Hepatocyte (in vitro differentiated cells): ENCODE measurements around the gene RPAP2. TPM values are rescaled to one million over a fixed set of nuclear protein-coding genes. Genes with fewer than 3 reads are reported as not detected.
A peak's percentile ranks its signal among the peaks of the same experiment; 100 is the strongest.
"Not testable (repeated sequence)": the region's sequence is repeated elsewhere in the genome, so short reads cannot be mapped to it uniquely, and the experiment has no call there.

Experiments
- DNase-seq: peaks from one replicate; pipeline ENCODE4 v3.0.0-alpha.2; 2016; ENCODE audit warnings: low spot score
- H2AFZ ChIP-seq: fragments of 200-600 bp; sonication (generic); 2 replicates; pipeline ENCODE4 v1.6.0; 2016; ENCODE audit warnings: antibody characterized with exemption, mild to moderate bottlenecking
- H3K27ac ChIP-seq: fragments of 200-600 bp; sonication (generic); 2 replicates; pipeline ENCODE4 v1.5.1; 2016; ENCODE audit warnings: mild to moderate bottlenecking
- H3K27me3 ChIP-seq: fragments of 200-600 bp; sonication (generic); 2 replicates; pipeline ENCODE4 v1.6.1; 2016
- H3K36me3 ChIP-seq: fragments of 200-600 bp; sonication (generic); replicated peaks from 2 replicates; pipeline ENCODE4 v1.5.1; 2016; ENCODE audit warnings: low read depth; ENCODE audit not compliant: insufficient read depth
- H3K4me1 ChIP-seq: fragments of 200-600 bp; sonication (generic); 2 replicates; pipeline ENCODE4 v1.5.1; 2016; ENCODE audit warnings: mild to moderate bottlenecking, moderate library complexity; ENCODE audit not compliant: insufficient read depth
- H3K4me2 ChIP-seq: fragments of 200-600 bp; sonication (generic); 2 replicates; pipeline ENCODE4 v1.6.0; 2016
- H3K4me3 ChIP-seq: fragments of 200-600 bp; sonication (generic); 2 replicates; pipeline ENCODE4 v1.5.1; 2016; ENCODE audit warnings: mild to moderate bottlenecking
- H3K79me2 ChIP-seq: fragments of 200-600 bp; sonication (generic); 2 replicates; pipeline ENCODE4 v1.6.0; 2017; ENCODE audit warnings: mild to moderate bottlenecking
- H3K9me2 ChIP-seq: fragments of 200-600 bp; sonication (generic); replicated peaks from 2 replicates; pipeline ENCODE4 v1.6.0; 2017; ENCODE audit warnings: mild to moderate bottlenecking; ENCODE audit not compliant: insufficient read depth
- H3K9me3 ChIP-seq: fragments of 200-600 bp; sonication (generic); 2 replicates; pipeline ENCODE4 v1.5.1; 2016; ENCODE audit warnings: low read depth, mild to moderate bottlenecking
- H4K20me1 ChIP-seq: fragments of 200-600 bp; sonication (generic); 2 replicates; pipeline ENCODE4 v1.6.0; 2016; ENCODE audit warnings: mild to moderate bottlenecking; ENCODE audit not compliant: insufficient read depth, poor library complexity, severe bottlenecking
- CTCF ChIP-seq: fragments of 200-600 bp; sonication (generic); IDR thresholded peaks from 2 replicates; pipeline ENCODE4 v1.5.1; 2016; ENCODE audit warnings: antibody characterized with exemption, mild to moderate bottlenecking; ENCODE audit not compliant: poor library complexity
- EZH2 ChIP-seq: fragments of 200-600 bp; sonication (generic); IDR thresholded peaks from 2 replicates; pipeline ENCODE4 v1.6.1; 2016; ENCODE audit warnings: antibody characterized with exemption, mild to moderate bottlenecking, borderline replicate concordance
- EZH2phosphoT487 ChIP-seq: fragments of 200-600 bp; sonication (generic); IDR thresholded peaks from one replicate; pipeline ENCODE4 v1.6.1; 2018; ENCODE audit warnings: antibody characterized with exemption, mild to moderate bottlenecking, low read depth, moderate library complexity; ENCODE audit not compliant: unreplicated experiment, severe bottlenecking
- WGBS: methylation state at CpG from one replicate; pipeline ENCODE4 v1.1.6; 2016; ENCODE audit warnings: low lambda C conversion rate; ENCODE audit errors: missing lambda C conversion rate; 5-methylcytosine and 5-hydroxymethylcytosine counted together
- polyA plus RNA-seq: library from polyadenylated mRNA; unstranded; fragments of >200 nt; fragmentation: Nextera tagmentation; extraction: Ambion mirVana; gene quantifications from 2 replicates; pipeline ENCODE4 v1.2.1, GENCODE V29; 2016
- total RNA-seq: library from RNA; depleted of rRNA; stranded (reverse); fragments of >200 nt; gene quantifications from 2 replicates; pipeline ENCODE4 v1.2.3, GENCODE V29; 2014

Gene RPAP2
- total RNA-seq (14.2 and 20.7 TPM in 2 replicates), polyA plus RNA-seq (18.1 and 23.4 TPM in 2 replicates)

GRCh38 chr1:92298573-92299476, at the start of gene RPAP2, which contains the start of gene GLMN:
RPAP2 (plus strand) TSS chr1:92299059; CDS start chr1:92299074, 15 bp downstream.
GLMN (minus strand) TSS chr1:92298987; CDS start chr1:92297999, 988 bp downstream.
- H3K79me2 ChIP-seq: peaks cover 43% of the 10 kb centered on the region
- peak within 1 kb of the TSS; percentile 91 for H2AFZ ChIP-seq
- no peaks in the 10 kb centered on the region for H3K27me3 ChIP-seq
- H4K20me1 ChIP-seq: peaks cover 7% of the 10 kb centered on the region
- peak; percentile 95 for DNase-seq
- H3K27ac ChIP-seq: peak within 1 kb of the TSS; percentile 97
- no peaks in the 10 kb centered on the region for H3K9me3 ChIP-seq
- H3K4me2 ChIP-seq: peak within 1 kb of the TSS; percentile 83
- no peaks in the 10 kb centered on the region for H3K4me1 ChIP-seq
- TF ChIP-seq EZH2: no peak
- no peak for TF ChIP-seq CTCF
- no peak for TF ChIP-seq EZH2phosphoT487
- peak within 1 kb of the TSS; percentile 73 for H3K4me3 ChIP-seq
- WGBS: 2% methylated on average over 76 of the region's 76 CpGs
- no peaks in the 10 kb centered on the region for H3K36me3 ChIP-seq
- no peaks in the 10 kb centered on the region for H3K9me2 ChIP-seq

- not testable (repeated sequence) for H3K27ac ChIP-seq, DNase-seq, H3K79me2 ChIP-seq, H2AFZ ChIP-seq, H3K27me3 ChIP-seq, H4K20me1 ChIP-seq, H3K4me1 ChIP-seq, H3K9me3 ChIP-seq, H3K36me3 ChIP-seq, H3K4me2 ChIP-seq, H3K4me3 ChIP-seq, H3K9me2 ChIP-seq
- 94% methylated on average over 3 of the region's 3 CpGs for WGBS
These were observed 44.1 kb upstream of the RPAP2 start for GRCh38 chr1:92254714-92255113.

- DNase-seq: no peak
- Histone ChIP-seq H3K27ac (no peak overlapping the region), H3K4me2 (no peak overlapping the region), H3K79me2 (no peaks in the 10 kb centered on the region), H3K9me3 (no peaks in the 10 kb centered on the region), H4K20me1 (no peaks in the 10 kb centered on the region), H3K9me2 (no peaks in the 10 kb centered on the region), H3K4me3 (no peak overlapping the region), H3K4me1 (no peaks in the 10 kb centered on the region), H3K27me3 (no peaks in the 10 kb centered on the region), H2AFZ (no peak overlapping the region), H3K36me3 (no peaks in the 10 kb centered on the region)
- 94% methylated on average over 1 of the region's 1 CpG for WGBS
- TF ChIP-seq EZH2phosphoT487: no peak
- no peak for TF ChIP-seq EZH2
- TF ChIP-seq CTCF: no peak
These were observed 39.5 kb upstream of the RPAP2 start for GRCh38 chr1:92259350-92259749.

- Histone ChIP-seq H3K79me2 (no peaks in the 10 kb centered on the region), H3K4me3 (no peak overlapping the region), H3K9me3 (no peaks in the 10 kb centered on the region), H3K4me1 (no peaks in the 10 kb centered on the region), H4K20me1 (no peaks in the 10 kb centered on the region), H3K36me3 (no peaks in the 10 kb centered on the region), H3K27ac (no peak overlapping the region), H3K4me2 (no peak overlapping the region), H3K27me3 (no peaks in the 10 kb centered on the region), H3K9me2 (no peaks in the 10 kb centered on the region), H2AFZ (no peak overlapping the region)
- TF ChIP-seq EZH2phosphoT487 (no peak), CTCF (no peak), EZH2 (no peak)
- 98% methylated on average over 3 of the region's 3 CpGs for WGBS
- DNase-seq: no peak
These were observed 36.3 kb upstream of the RPAP2 start for GRCh38 chr1:92262516-92262915.
